Neural progenitor cell (in vitro differentiated cells): ENCODE measurements around the gene PKN1.

Experiments used
- EZH2phosphoT487 ChIP-seq: fragments of 200-600 bp; sonication (generic); IDR thresholded peaks from 2 replicates; pipeline ENCODE4 v1.6.1; 2017; ENCODE audit warnings: antibody characterized with exemption
- TF ChIP-seq, protein P1 (sequence below): fragments of 200-600 bp; sonication (generic); IDR thresholded peaks from 2 replicates; pipeline ENCODE4 v1.5.1; 2017; ENCODE audit warnings: antibody characterized with exemption, mild to moderate bottlenecking

- TF ChIP-seq EZH2phosphoT487: no peak
- TF ChIP-seq, protein P1, sequence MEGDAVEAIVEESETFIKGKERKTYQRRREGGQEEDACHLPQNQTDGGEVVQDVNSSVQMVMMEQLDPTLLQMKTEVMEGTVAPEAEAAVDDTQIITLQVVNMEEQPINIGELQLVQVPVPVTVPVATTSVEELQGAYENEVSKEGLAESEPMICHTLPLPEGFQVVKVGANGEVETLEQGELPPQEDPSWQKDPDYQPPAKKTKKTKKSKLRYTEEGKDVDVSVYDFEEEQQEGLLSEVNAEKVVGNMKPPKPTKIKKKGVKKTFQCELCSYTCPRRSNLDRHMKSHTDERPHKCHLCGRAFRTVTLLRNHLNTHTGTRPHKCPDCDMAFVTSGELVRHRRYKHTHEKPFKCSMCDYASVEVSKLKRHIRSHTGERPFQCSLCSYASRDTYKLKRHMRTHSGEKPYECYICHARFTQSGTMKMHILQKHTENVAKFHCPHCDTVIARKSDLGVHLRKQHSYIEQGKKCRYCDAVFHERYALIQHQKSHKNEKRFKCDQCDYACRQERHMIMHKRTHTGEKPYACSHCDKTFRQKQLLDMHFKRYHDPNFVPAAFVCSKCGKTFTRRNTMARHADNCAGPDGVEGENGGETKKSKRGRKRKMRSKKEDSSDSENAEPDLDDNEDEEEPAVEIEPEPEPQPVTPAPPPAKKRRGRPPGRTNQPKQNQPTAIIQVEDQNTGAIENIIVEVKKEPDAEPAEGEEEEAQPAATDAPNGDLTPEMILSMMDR: no peak
Measured at GRCh38 chr19:14503285-14503684, 70.2 kb downstream of the PKN1 start.
